Measurements from ENCODE around the gene RNF150.

DNA sequence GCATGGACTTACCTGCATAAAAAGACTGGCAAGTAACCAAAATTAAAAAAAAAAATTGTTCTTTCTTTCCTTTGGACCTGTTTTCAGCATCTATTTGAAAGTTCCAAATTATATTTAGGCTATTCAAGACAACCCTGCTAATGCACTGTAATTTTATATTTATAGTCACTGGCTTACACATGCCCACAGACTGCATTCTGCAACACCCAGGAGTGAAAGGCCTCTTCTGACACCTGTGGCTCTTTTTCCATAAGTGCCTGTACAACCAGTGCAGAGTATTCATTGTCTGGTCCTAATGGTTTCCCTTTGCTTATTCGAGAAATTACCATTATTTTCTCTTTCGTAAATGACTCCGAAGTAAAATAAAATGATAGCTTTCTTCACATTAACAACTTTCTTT lies 143.3 kb downstream of the RNF150 start:
- TF ChIP-seq POLR2A (IDR thresholded peaks at IDR 0.05; ENCODE audit: low read depth, low read length), result no peak
- no peak for TF ChIP-seq POLR2AphosphoS5 (IDR thresholded peaks at IDR 0.05; ENCODE audit: low read depth, low read length)

All from GM12892 (cell line).